Activated CD4-positive, alpha-beta memory T cell treated with anti-CD3 and anti-CD28 coated beads for 36 hours (primary cell): ENCODE measurements around the gene PRAMEF18. TPM values are rescaled to one million over a fixed set of nuclear protein-coding genes. Genes with fewer than 3 reads are reported as not detected.
"Not testable (repeated sequence)": the region's sequence is repeated elsewhere in the genome, so short reads cannot be mapped to it uniquely, and the experiment has no call there.

Experiments used
- CTCF ChIA-PET: fragments of 350-600 bp; sonication (Branson Sonifier 250); formaldehyde crosslinking; loops from one replicate; lab custom pipeline; 2021; ENCODE audit warnings: antibody characterized with exemption, inconsistent platforms; lab: Charles Lee
- POLR2A ChIA-PET: fragments of 350-600 bp; sonication (Branson Sonifier 250); formaldehyde crosslinking; loops from one replicate; lab custom pipeline; 2021; ENCODE audit warnings: antibody characterized with exemption; lab: Charles Lee
- DNase-seq: peaks from one replicate; pipeline ENCODE4 v3.0.0-alpha.2; 2020
- H3K27ac Mint-ChIP-seq: one replicate; pipeline ENCODE4 v1.8.0; 2021; ENCODE audit warnings: mixed read lengths
- H3K27me3 Mint-ChIP-seq: one replicate; pipeline ENCODE4 v1.8.0; 2021; ENCODE audit warnings: mixed read lengths
- H3K36me3 Mint-ChIP-seq: one replicate; pipeline ENCODE4 v1.8.0; 2021; ENCODE audit warnings: mixed read lengths
- H3K4me1 Mint-ChIP-seq: one replicate; pipeline ENCODE4 v1.8.0; 2021; ENCODE audit warnings: low read depth, mixed read lengths
- H3K4me3 Mint-ChIP-seq: one replicate; pipeline ENCODE4 v1.8.0; 2021; ENCODE audit warnings: mild to moderate bottlenecking, mixed read lengths
- H3K9me3 Mint-ChIP-seq: one replicate; pipeline ENCODE4 v1.8.0; 2021; ENCODE audit warnings: mixed read lengths
- intact Hi-C: fragments of 100-400 bp; cut with micrococcal nuclease; formaldehyde crosslinking; loops from one replicate; pipeline ENCODE4 v1.15.1; 2023
- total RNA-seq, 2 experiments: library from RNA; stranded (reverse); gene quantifications; one replicate each; pipeline ENCODE4 v1.2.3, GENCODE V29; 2021

PRAMEF18 gene
- total RNA-seq: not detected

GRCh38 chr1:13225675-13226204 is at the start of gene PRAMEF18:
TSS of gene PRAMEF18 (minus strand) at chr1:13226154. CDS start at chr1:13226106, 48 bp downstream.
- H3K27ac Mint-ChIP-seq, H3K27me3 Mint-ChIP-seq, H3K4me1 Mint-ChIP-seq, H3K9me3 Mint-ChIP-seq, CTCF ChIA-PET, POLR2A ChIA-PET, intact Hi-C loops, H3K36me3 Mint-ChIP-seq, DNase-seq, H3K4me3 Mint-ChIP-seq: not testable (repeated sequence)

- H3K4me3 Mint-ChIP-seq, H3K36me3 Mint-ChIP-seq, H3K27me3 Mint-ChIP-seq, intact Hi-C loops, H3K27ac Mint-ChIP-seq, CTCF ChIA-PET, H3K9me3 Mint-ChIP-seq, POLR2A ChIA-PET, DNase-seq, H3K4me1 Mint-ChIP-seq: not testable (repeated sequence)
Observed at GRCh38 chr1:13265124-13265523, 39.2 kb upstream of the PRAMEF18 start.

- H3K36me3 Mint-ChIP-seq, H3K4me1 Mint-ChIP-seq, H3K27me3 Mint-ChIP-seq, H3K4me3 Mint-ChIP-seq, H3K27ac Mint-ChIP-seq, H3K9me3 Mint-ChIP-seq, CTCF ChIA-PET, intact Hi-C loops, DNase-seq, POLR2A ChIA-PET: not testable (repeated sequence)
Observed at GRCh38 chr1:13253898-13254297, 27.9 kb upstream of the PRAMEF18 start, which contains the start of gene PRAMEF5. TSS of gene PRAMEF5 (plus strand) at chr1:13254198. CDS start at chr1:13259269, 5,071 bp downstream.

- H3K4me3 Mint-ChIP-seq, CTCF ChIA-PET, H3K27ac Mint-ChIP-seq, intact Hi-C loops, H3K4me1 Mint-ChIP-seq, DNase-seq, H3K27me3 Mint-ChIP-seq, H3K36me3 Mint-ChIP-seq, H3K9me3 Mint-ChIP-seq, POLR2A ChIA-PET: not testable (repeated sequence)
Observed at GRCh38 chr1:13247122-13247521, 21.2 kb upstream of the PRAMEF18 start.

- H3K9me3 Mint-ChIP-seq, H3K4me1 Mint-ChIP-seq, H3K27ac Mint-ChIP-seq, intact Hi-C loops, DNase-seq, POLR2A ChIA-PET, H3K27me3 Mint-ChIP-seq, H3K4me3 Mint-ChIP-seq, H3K36me3 Mint-ChIP-seq, CTCF ChIA-PET: not testable (repeated sequence)
Observed at GRCh38 chr1:13246554-13246871, 20.6 kb upstream of the PRAMEF18 start.

GRCh38 chr1:13245841-13246553 is 20.0 kb upstream of the PRAMEF18 start:
- H3K36me3 Mint-ChIP-seq, H3K4me1 Mint-ChIP-seq, H3K4me3 Mint-ChIP-seq, intact Hi-C loops, POLR2A ChIA-PET, H3K27ac Mint-ChIP-seq, CTCF ChIA-PET, DNase-seq, H3K9me3 Mint-ChIP-seq, H3K27me3 Mint-ChIP-seq: not testable (repeated sequence)

- H3K9me3 Mint-ChIP-seq, H3K36me3 Mint-ChIP-seq, H3K4me3 Mint-ChIP-seq, intact Hi-C loops, H3K4me1 Mint-ChIP-seq, DNase-seq, H3K27ac Mint-ChIP-seq, H3K27me3 Mint-ChIP-seq, CTCF ChIA-PET, POLR2A ChIA-PET: not testable (repeated sequence)
Observed at GRCh38 chr1:13243536-13244263, 17.7 kb upstream of the PRAMEF18 start.

GRCh38 chr1:13239633-13240032 is 13.7 kb upstream of the PRAMEF18 start:
- DNase-seq, H3K36me3 Mint-ChIP-seq, POLR2A ChIA-PET, H3K4me3 Mint-ChIP-seq, intact Hi-C loops, CTCF ChIA-PET, H3K4me1 Mint-ChIP-seq, H3K27me3 Mint-ChIP-seq, H3K27ac Mint-ChIP-seq, H3K9me3 Mint-ChIP-seq: not testable (repeated sequence)

- H3K36me3 Mint-ChIP-seq, DNase-seq, H3K4me1 Mint-ChIP-seq, H3K4me3 Mint-ChIP-seq, H3K27ac Mint-ChIP-seq, intact Hi-C loops, POLR2A ChIA-PET, H3K9me3 Mint-ChIP-seq, CTCF ChIA-PET, H3K27me3 Mint-ChIP-seq: not testable (repeated sequence)
Observed at GRCh38 chr1:13237572-13237971, 11.6 kb upstream of the PRAMEF18 start.

GRCh38 chr1:13234057-13234456 is 8.1 kb upstream of the PRAMEF18 start:
- DNase-seq, POLR2A ChIA-PET, intact Hi-C loops: not testable (repeated sequence)

GRCh38 chr1:13232056-13232455 is 6.1 kb upstream of the PRAMEF18 start:
- intact Hi-C loops, POLR2A ChIA-PET, CTCF ChIA-PET, H3K36me3 Mint-ChIP-seq, DNase-seq, H3K27ac Mint-ChIP-seq, H3K9me3 Mint-ChIP-seq, H3K4me1 Mint-ChIP-seq, H3K27me3 Mint-ChIP-seq, H3K4me3 Mint-ChIP-seq: not testable (repeated sequence)

More at GRCh38 chr1:13234057-13234456, 8.1 kb upstream of the PRAMEF18 start:
- H3K27ac Mint-ChIP-seq, H3K4me3 Mint-ChIP-seq, H3K9me3 Mint-ChIP-seq, H3K36me3 Mint-ChIP-seq, H3K4me1 Mint-ChIP-seq, H3K27me3 Mint-ChIP-seq, CTCF ChIA-PET: not testable (repeated sequence)

- DNase-seq, H3K9me3 Mint-ChIP-seq, POLR2A ChIA-PET, intact Hi-C loops, H3K36me3 Mint-ChIP-seq, H3K27ac Mint-ChIP-seq, H3K27me3 Mint-ChIP-seq, H3K4me3 Mint-ChIP-seq, CTCF ChIA-PET, H3K4me1 Mint-ChIP-seq: not testable (repeated sequence)
Observed at GRCh38 chr1:13231061-13231750, 5.3 kb upstream of the PRAMEF18 start.
